AG04450 (cell line): ENCODE results near the gene XCR1. TPM values are rescaled to one million over a fixed set of nuclear protein-coding genes. Genes with fewer than 3 reads are reported as not detected.

Experiments
- CTCF ChIA-PET: fragments of 300-600, 350-600 bp; formaldehyde crosslinking; extraction: SDS; loops from one replicate; lab custom pipeline; 2022; ENCODE audit warnings: antibody characterized with exemption, inconsistent platforms; lab: Charles Lee
- POLR2A ChIA-PET: fragments of 350-600 bp; formaldehyde crosslinking; extraction: SDS; loops from one replicate; lab custom pipeline; 2021; ENCODE audit warnings: antibody characterized with exemption, inconsistent platforms; lab: Yijun Ruan, JAX
- DNase-seq: peaks from one replicate; pipeline ENCODE4 v3.0.0-alpha.2; 2011; ENCODE audit warnings: low read depth, low spot score
- H3K27ac ChIP-seq: one replicate; pipeline ENCODE4 v1.5.1; 2012; ENCODE audit warnings: low read depth, low read length, control low read depth
- H3K27me3 ChIP-seq: one replicate; pipeline ENCODE4 v1.6.0; 2012; ENCODE audit warnings: low read length; ENCODE audit not compliant: control insufficient read depth, insufficient read depth
- H3K4me3 ChIP-seq: 2 replicates; pipeline ENCODE4 v1.5.1; 2011; ENCODE audit warnings: mild to moderate bottlenecking, low read depth, low read length, control low read depth
- H3K9me3 ChIP-seq: 2 replicates; pipeline ENCODE4 v1.5.1; 2012; ENCODE audit warnings: low read length; ENCODE audit not compliant: control insufficient read depth, insufficient read depth
- polyA plus RNA-seq: library from polyadenylated mRNA; depleted of rRNA; stranded (reverse); fragments of >200 nt; gene quantifications from 2 replicates; pipeline ENCODE4 v1.2.3, GENCODE V29; 2011
- TF ChIP-seq, protein P1 (sequence below): IDR thresholded peaks from 2 replicates; pipeline ENCODE4 v1.5.1; 2011; ENCODE audit warnings: low read depth, low read length, control low read depth, inconsistent platforms

Gene XCR1
- polyA plus RNA-seq, 1 experiment: not detected

DNA sequence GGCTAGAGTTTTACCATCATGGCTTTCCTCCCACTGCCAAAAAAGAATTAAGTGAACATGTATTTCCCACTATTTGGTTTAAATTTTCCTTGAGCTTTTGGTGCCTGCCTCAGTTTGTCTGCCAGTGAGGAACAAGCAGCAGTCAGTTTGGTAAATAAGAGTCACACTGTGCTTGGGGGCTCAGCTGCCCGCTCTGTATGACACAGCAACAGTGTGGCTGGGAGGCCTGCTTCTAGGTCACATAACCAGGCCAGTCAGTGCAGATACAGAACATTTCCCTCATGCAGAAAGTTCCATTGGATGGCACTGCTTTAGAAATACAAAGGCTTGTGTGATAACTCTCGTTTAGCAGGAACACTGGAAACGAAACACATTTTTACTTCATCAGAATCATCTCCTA is 57.3 kb downstream of the XCR1 start:
- TF ChIP-seq, protein P1, sequence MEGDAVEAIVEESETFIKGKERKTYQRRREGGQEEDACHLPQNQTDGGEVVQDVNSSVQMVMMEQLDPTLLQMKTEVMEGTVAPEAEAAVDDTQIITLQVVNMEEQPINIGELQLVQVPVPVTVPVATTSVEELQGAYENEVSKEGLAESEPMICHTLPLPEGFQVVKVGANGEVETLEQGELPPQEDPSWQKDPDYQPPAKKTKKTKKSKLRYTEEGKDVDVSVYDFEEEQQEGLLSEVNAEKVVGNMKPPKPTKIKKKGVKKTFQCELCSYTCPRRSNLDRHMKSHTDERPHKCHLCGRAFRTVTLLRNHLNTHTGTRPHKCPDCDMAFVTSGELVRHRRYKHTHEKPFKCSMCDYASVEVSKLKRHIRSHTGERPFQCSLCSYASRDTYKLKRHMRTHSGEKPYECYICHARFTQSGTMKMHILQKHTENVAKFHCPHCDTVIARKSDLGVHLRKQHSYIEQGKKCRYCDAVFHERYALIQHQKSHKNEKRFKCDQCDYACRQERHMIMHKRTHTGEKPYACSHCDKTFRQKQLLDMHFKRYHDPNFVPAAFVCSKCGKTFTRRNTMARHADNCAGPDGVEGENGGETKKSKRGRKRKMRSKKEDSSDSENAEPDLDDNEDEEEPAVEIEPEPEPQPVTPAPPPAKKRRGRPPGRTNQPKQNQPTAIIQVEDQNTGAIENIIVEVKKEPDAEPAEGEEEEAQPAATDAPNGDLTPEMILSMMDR: no peak
- no peak overlapping the region for H3K4me3 ChIP-seq
- no peak overlapping the region for H3K27ac ChIP-seq
- no peaks in the 10 kb centered on the region for H3K27me3 ChIP-seq
- POLR2A ChIA-PET: no interaction called here
- H3K9me3 ChIP-seq: no peaks in the 10 kb centered on the region; the same call in 1 of the 2 replicates
- CTCF ChIA-PET: interaction anchor here (0.9 to 4.1 kb wide), 3 partner anchors 31 to 408 kb away, joined by 3 to 41 read pairs (median 4); no protein-coding TSS in a partner anchor
- no peak for DNase-seq

DNA sequence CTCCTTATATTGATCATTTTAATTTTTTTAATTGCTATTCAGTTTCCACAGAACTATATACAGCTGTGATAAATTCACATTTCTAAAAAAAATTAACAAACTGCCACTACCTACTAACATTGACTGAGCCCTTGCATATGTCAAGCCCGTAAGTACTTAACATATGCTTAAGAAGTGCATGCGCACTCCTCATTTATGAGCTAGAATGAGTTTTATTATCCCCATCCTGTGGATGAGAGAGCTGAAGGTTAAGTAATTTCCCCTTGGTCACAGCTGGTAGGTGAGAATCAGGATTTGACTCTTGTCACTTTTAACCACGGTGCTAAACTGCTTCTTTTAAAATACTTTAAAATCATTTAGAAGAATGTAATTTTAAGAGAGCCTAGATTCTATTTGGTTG is 58.2 kb downstream of the XCR1 start:
- CTCF ChIA-PET: interaction anchor here (1.0 to 4.1 kb wide), 4 partner anchors 11 to 109 kb away, joined by 3 to 41 read pairs (median 14); no protein-coding TSS in a partner anchor
- DNase-seq: no peak
- TF ChIP-seq, protein P1: no peak
- Histone ChIP-seq H3K27ac (no peak overlapping the region), H3K9me3 (no peaks in the 10 kb centered on the region; the same call in 1 of the 2 replicates), H3K27me3 (no peaks in the 10 kb centered on the region), H3K4me3 (no peak overlapping the region)
- POLR2A ChIA-PET: interaction anchor here (1.0 kb wide), 1 partner anchor 18 kb away, joined by 3 read pairs; no protein-coding TSS in a partner anchor

DNA sequence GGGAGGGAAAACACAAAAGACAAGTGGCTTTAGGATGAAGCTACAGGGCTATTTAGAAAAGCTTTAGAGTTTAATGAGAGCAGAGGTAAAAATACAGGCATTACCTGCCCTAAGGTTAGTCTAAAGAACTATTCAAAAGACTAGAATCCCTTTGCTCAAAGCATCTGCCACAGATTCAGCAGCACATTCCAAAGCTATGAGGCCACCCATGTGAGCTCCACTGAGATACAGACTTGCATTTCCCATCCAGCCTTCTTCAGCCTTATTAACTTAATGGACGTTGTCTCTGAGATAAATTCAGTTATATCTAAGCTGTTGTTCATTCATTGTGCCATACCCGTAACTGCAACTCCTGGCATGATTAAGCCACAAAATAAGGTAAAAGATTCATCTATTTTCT is 58.6 kb downstream of the XCR1 start:
- POLR2A ChIA-PET: interaction anchor here (1.0 kb wide), 1 partner anchor 19 kb away, joined by 3 read pairs; no protein-coding TSS in a partner anchor
- Histone ChIP-seq H3K4me3 (no peak overlapping the region), H3K27ac (no peak overlapping the region), H3K9me3 (no peaks in the 10 kb centered on the region; the same call in 1 of the 2 replicates), H3K27me3 (no peaks in the 10 kb centered on the region)
- TF ChIP-seq, protein P1: no peak
- CTCF ChIA-PET: interaction anchor here (1.0 to 4.1 kb wide), 4 partner anchors 10 to 109 kb away, joined by 3 to 41 read pairs (median 14); no protein-coding TSS in a partner anchor
- DNase-seq: no peak

DNA sequence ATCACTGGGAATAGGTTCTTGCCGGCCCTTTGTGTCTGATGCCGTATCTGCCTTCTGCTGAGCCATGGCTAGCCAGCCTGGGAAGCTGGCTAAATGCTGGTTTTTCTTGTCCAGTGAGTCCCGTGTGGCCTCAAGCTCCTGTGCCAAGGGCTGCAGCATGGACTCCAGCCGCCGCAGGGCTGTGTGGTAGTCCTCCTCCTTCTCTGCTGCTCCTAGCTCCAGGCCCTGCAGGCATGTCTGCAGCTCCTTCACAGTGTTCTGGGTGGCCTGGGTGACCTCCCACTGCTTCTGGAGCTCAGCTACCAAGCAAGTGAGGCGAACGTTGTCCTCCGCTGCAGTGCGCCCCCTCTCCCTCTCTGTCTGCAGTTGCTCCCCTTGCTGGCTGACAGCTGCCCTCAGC is 59.1 kb downstream of the XCR1 start:
- ChIA-PET POLR2A (interaction anchor here (1.0 kb wide), 1 partner anchor 19 kb away, joined by 3 read pairs; no protein-coding TSS in a partner anchor), CTCF (interaction anchor here (2.7 to 4.1 kb wide), 3 partner anchors 10 to 110 kb away, joined by 11 to 41 read pairs (median 16); no protein-coding TSS in a partner anchor)
- Histone ChIP-seq H3K27me3 (no peaks in the 10 kb centered on the region), H3K27ac (no peak overlapping the region), H3K9me3 (no peaks in the 10 kb centered on the region; the same call in 1 of the 2 replicates), H3K4me3 (no peak overlapping the region)
- DNase-seq: no peak
- TF ChIP-seq, protein P1: no peak

DNA sequence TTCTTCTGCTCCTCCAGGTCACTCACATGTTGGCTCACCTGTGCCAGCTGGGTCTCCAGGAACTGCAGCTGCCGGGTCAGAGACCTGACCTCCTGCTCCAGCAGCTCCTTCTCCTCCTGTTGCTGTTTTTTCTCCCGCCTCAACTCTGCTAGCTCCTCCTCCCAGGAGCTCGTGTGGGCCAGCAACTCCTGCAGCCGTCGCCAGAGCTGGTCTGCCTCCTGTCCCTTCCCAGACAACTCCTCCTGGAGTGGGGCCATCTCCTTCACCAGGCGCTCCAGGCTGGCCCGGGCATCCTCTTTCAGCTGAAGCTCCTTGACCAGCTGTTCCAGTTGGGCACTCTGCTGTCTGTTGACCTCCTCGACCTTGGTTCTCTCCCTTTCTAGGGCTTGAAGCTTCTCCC is 59.6 kb downstream of the XCR1 start:
- no peak for DNase-seq
- ChIA-PET POLR2A (no interaction called here), CTCF (interaction anchor here (2.7 to 4.1 kb wide), 3 partner anchors 9 to 110 kb away, joined by 11 to 41 read pairs (median 16); no protein-coding TSS in a partner anchor)
- no peak overlapping the region for H3K27ac ChIP-seq
- TF ChIP-seq, protein P1: no peak
- no peak overlapping the region for H3K4me3 ChIP-seq
- no peaks in the 10 kb centered on the region; the same call in 1 of the 2 replicates for H3K9me3 ChIP-seq
- no peaks in the 10 kb centered on the region for H3K27me3 ChIP-seq
